ENCODE data around the gene OPN3. TPM values are rescaled to one million over a fixed set of nuclear protein-coding genes. Genes with fewer than 3 reads are reported as not detected.

Gene OPN3
- 17.4 and 41.5 TPM in 2 replicates for total RNA-seq

DNA sequence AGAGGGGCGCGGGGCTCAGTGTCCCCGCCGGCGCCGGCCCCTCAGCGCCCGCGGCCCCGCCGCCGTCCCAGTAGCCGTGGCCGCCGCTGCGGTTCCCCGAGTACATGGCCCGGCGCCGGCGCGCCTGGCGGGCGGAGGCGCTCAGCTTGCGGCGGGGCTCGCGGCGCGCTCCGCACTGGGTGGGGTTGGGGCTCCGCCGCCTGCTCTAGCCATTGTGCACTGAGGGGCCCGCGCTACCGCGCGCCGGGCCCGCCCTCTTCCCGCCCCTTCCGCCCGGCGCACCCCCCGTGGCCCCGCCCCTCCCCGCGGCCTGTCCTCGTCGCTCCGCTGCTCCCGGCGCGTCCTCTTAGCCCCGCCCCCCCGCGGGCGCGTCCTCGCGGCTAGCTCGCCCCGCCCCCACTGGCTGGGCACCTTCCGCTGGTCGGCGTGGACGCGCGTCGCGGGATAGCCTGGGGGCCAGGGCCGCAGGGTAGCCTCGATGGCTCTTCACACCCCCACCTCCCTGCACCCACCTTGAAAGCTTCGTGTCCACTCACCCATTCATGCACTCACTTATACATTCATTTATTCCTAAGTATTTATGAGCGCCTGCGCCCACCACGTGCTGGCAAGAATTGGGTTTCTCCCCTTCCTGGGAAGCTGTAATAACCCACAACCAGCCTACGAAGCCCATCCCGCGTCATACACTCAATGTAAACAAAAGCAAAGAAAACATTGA, at the start of gene OPN3, which contains the start of gene CHML:
Gene OPN3, minus strand, starts transcription at position 221 of the 718 bp plus-strand sequence. Its CDS starts 115 bp downstream, at position 106.
Gene CHML, minus strand, starts transcription at position 221 of the 718 bp plus-strand sequence. CDS start 4,603 bp downstream, outside the sequence.

GRCh38 chr1:241652012-241652411, 11.8 kb upstream of the OPN3 start, which contains the start of gene WDR64:
TSS of gene WDR64 (plus strand) at chr1:241652281. CDS start at chr1:241652485, 204 bp downstream.

Other genes starting within 250 kb of the OPN3 start
- 77.6 and 80.5 TPM in 2 replicates for gene FH, start 120.6 kb downstream of the OPN3 start, total RNA-seq
- not detected in 2 replicates for gene KMO, start 108.0 kb downstream of the OPN3 start, total RNA-seq
- gene CHML, start within 50 bp of the OPN3 start, total RNA-seq = 2.2 and 6.1 TPM in 2 replicates
- not detected in 2 replicates for gene WDR64, start 11.9 kb upstream of the OPN3 start, total RNA-seq
- gene EXO1, start 207.8 kb upstream of the OPN3 start, total RNA-seq = 0.58 and 2.1 TPM in 2 replicates